SK-N-SH treated with all-trans-retinoic acid at 6 μM for 48 hours (cell line): ENCODE results near the gene PORCN.

Source experiments
- ISL1 ChIP-seq: fragments of 250-450 bp; sonication (Bioruptor Pico); IDR thresholded peaks from 2 replicates; pipeline ENCODE4 v2.1.2; 2022; ENCODE audit warnings: mild to moderate bottlenecking, moderate library complexity
- ZFP30 ChIP-seq: fragments of 450-650 bp; formaldehyde crosslinking; IDR thresholded peaks from 2 replicates; pipeline ENCODE4 v1.5.0; 2022; ENCODE audit warnings: mild to moderate bottlenecking, moderate library complexity
- ZNF565 ChIP-seq: fragments of 450-650 bp; formaldehyde crosslinking; conservative IDR thresholded peaks from 2 replicates; pipeline ENCODE4 v1.5.0; 2020; ENCODE audit warnings: low read depth, mild to moderate bottlenecking, moderate library complexity
- TF ChIP-seq, protein P1 (sequence below): fragments of 250-450 bp; sonication (Bioruptor Pico); IDR thresholded peaks from 2 replicates; pipeline ENCODE4 v1.8.0; 2020; ENCODE audit warnings: mild to moderate bottlenecking, moderate library complexity, borderline replicate concordance

DNA sequence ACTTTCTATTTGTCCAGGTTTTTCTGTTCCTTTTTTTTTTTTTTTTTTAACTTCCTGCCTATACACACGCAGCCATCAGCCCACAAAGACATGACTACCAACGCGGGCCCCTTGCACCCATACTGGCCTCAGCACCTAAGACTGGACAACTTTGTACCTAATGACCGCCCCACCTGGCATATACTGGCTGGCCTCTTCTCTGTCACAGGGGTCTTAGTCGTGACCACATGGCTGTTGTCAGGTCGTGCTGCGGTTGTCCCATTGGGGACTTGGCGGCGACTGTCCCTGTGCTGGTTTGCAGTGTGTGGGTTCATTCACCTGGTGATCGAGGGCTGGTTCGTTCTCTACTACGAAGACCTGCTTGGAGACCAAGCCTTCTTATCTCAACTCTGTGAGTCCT, 14.9 kb downstream of the PORCN start:
- TF ChIP-seq ZNF565 (CRISPR knock-in tag) (no peak), ISL1 (CRISPR knock-in tag) (no peak), ZFP30 (CRISPR knock-in tag) (no peak)
- TF ChIP-seq, protein P1, sequence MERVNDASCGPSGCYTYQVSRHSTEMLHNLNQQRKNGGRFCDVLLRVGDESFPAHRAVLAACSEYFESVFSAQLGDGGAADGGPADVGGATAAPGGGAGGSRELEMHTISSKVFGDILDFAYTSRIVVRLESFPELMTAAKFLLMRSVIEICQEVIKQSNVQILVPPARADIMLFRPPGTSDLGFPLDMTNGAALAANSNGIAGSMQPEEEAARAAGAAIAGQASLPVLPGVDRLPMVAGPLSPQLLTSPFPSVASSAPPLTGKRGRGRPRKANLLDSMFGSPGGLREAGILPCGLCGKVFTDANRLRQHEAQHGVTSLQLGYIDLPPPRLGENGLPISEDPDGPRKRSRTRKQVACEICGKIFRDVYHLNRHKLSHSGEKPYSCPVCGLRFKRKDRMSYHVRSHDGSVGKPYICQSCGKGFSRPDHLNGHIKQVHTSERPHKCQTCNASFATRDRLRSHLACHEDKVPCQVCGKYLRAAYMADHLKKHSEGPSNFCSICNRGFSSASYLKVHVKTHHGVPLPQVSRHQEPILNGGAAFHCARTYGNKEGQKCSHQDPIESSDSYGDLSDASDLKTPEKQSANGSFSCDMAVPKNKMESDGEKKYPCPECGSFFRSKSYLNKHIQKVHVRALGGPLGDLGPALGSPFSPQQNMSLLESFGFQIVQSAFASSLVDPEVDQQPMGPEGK (CRISPR knock-in tag): no peak
